ENCODE results near the gene VIPAS39.

Gene VIPAS39

DNA sequence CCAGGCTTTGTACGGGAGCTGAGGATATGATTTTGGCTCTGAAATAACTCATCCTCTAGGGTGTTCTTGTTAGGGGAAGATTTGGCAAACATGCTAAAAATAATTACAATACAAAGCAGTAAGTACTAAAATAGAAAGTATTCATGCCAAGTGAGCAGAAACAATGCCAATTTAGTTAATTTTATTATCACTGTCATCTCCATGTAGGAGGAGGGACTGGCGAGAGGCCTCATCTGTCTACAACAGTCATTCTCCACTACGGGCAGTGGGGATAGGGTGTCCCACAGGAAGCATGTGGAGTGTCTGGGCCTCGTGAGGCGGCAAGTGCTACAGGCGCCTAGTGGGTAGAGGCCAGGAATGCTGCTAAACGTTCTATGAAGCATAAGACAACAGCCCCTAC lies 37.9 kb upstream of the VIPAS39 start:
- TF ChIP-seq CTCF (IDR thresholded peaks at IDR 0.05; ENCODE audit: low read depth, low read length, missing control alignments) = no peak
- H3K4me3 ChIP-seq (ENCODE audit: low read depth, low read length) = no peak overlapping the region
- no peak for DNase-seq (ENCODE audit: low read depth)

GRCh38 chr14:77491056-77491455 lies 33.7 kb upstream of the VIPAS39 start:
- H3K4me3 ChIP-seq (ENCODE audit: low read depth, low read length) = no peak overlapping the region
- DNase-seq (ENCODE audit: low read depth) = no peak
- TF ChIP-seq CTCF (IDR thresholded peaks at IDR 0.05; ENCODE audit: low read depth, low read length, missing control alignments) = no peak

- no peak for DNase-seq (ENCODE audit: low read depth)
- TF ChIP-seq CTCF (IDR thresholded peaks at IDR 0.05; ENCODE audit: low read depth, low read length, missing control alignments) = no peak
Measured at GRCh38 chr14:77490347-77490986, 33.1 kb upstream of the VIPAS39 start.

GRCh38 chr14:77489041-77489440 lies 31.6 kb upstream of the VIPAS39 start:
- TF ChIP-seq CTCF (IDR thresholded peaks at IDR 0.05; ENCODE audit: low read depth, low read length, missing control alignments) = no peak
- H3K4me3 ChIP-seq (ENCODE audit: low read depth, low read length) = no peak overlapping the region

More at GRCh38 chr14:77490347-77490986, 33.1 kb upstream of the VIPAS39 start:
- H3K4me3 ChIP-seq (ENCODE audit: low read depth, low read length) = no peak overlapping the region

DNA sequence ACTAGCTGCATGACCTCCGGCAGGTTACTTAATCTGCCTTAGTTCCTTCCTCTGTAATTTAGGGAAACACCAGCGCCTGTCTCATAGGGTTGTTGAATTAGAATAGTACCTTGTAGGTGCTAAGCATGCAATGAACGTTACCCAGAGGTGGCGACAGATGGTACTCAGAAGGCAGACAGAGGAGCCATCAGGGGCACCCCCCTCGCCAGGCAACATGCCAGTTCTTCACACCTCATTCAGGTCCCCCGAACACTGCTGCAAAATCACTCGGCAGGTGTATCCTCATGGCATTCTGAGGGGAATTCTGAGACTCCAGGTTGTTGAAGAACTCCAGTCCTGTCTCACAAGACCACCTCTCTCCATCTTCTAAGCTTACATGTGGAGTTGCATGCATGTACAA lies 31.2 kb upstream of the VIPAS39 start:
- no peak overlapping the region for H3K4me3 ChIP-seq (ENCODE audit: low read depth, low read length)
- no peak for DNase-seq (ENCODE audit: low read depth)
- TF ChIP-seq CTCF (IDR thresholded peaks at IDR 0.05; ENCODE audit: low read depth, low read length, missing control alignments) = no peak

More at GRCh38 chr14:77489041-77489440, 31.6 kb upstream of the VIPAS39 start:
- no peak for DNase-seq (ENCODE audit: low read depth)

DNA sequence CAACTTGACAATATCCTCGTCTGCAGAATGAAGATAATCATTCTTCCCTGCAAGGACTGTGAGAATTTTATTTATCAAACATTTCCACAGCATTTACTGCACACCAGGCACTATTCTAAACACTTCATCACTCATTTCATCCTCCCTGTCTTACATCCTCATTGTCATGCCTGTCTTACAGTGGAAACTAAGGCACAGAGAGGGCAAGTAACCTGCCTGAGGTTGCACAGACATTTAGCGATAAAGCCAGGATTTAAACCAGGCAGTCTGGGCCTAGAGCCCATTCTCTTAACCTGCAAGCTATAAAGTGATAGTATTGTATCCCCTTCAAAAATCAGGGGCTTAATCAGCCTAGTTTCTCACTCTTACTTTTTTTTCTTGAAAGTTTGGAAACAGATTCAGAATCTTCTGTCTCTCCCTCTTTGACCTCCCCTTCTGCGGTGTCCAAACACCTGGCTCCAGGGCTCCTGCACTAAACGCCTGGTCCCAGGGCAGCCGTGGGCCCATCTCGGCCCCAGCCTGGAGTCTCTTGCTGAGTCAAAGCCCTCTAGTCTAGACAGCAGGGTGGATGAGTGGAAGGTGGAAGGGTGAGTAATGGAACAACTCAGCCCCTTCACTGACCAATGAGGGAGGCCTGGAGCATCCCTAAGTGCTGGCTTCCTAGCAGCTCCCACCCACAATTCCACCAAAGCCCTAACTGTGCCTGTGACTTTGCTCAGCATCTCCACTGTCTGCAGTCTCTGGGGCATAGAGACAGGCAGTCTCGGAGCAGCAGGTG lies 28.7 kb upstream of the VIPAS39 start:
- no peak overlapping the region for H3K4me3 ChIP-seq (ENCODE audit: low read depth, low read length)
- no peak for DNase-seq (ENCODE audit: low read depth)
- TF ChIP-seq CTCF (IDR thresholded peaks at IDR 0.05; ENCODE audit: low read depth, low read length, missing control alignments) = no peak

All from GM12864 (cell line).